Activated naive CD8-positive, alpha-beta T cell treated with anti-CD3 and anti-CD28 coated beads, Interleukin-2, amount 50 U/mL, for 16 hours (primary cell): Measurements from ENCODE around the gene PARP14.
"Not testable (repeated sequence)": the region's sequence is repeated elsewhere in the genome, so short reads cannot be mapped to it uniquely, and the experiment has no call there.

ENCODE experiments used
- DNase-seq: peaks from one replicate; pipeline ENCODE4 v3.0.0-alpha.2; 2020; ENCODE audit warnings: low read depth, low spot score

PARP14 gene

DNA sequence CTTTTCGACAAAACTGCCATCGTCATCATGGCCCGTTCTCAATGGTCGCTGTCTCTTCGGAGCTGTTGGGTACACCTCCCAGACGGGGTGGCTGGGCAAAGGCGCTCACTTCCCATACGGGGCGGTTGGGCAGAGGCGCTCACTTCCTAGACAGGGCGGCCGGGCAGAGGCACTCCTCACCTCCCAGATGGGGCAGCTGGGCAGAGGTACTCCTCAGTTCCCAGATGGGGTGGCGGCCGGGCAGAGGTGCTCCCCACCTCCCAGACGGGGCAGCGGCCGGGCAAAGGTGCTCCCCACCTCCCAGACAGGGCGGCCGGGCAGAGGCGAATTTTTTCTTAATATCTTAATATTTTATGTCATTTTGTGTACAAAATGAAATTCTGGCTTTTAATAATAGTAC, 44.5 kb downstream of the PARP14 start:
- DNase-seq, result no peak

DNA sequence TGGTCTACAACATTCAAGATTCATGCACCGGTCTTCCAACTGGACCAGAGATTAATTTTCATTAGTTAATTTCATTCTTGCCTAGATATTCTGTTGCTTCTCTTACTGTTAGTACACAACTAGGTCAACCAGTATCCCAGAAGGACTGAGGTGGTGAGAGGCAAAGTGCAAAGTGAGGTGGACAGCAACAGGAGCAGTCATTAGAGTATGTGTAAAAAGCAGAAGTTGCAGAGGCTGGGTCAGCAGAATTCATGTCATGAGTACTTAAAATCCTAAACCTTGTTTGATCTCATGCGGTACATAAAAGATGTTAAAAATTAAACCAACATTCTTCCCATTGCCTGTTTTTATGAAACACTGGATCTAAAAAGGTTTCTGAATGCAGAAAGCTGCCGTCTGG, 46.7 kb downstream of the PARP14 start:
- DNase-seq, result no peak

DNA sequence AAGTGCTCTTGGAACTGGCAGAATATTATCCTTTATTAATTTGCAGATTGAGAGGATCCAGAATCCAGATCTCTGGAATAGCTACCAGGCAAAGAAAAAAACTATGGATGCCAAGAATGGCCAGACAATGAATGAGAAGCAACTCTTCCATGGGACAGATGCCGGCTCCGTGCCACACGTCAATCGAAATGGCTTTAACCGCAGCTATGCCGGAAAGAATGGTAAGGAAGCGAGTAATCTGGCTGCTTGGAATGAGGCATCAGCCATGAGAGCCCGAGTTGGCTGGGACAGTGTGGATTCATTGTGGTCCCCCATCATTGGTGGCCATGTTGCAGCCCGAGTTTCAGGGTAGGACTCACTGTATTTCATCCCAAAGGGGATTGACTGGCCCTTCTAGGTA, 47.1 kb downstream of the PARP14 start:
- DNase-seq, result no peak

DNA sequence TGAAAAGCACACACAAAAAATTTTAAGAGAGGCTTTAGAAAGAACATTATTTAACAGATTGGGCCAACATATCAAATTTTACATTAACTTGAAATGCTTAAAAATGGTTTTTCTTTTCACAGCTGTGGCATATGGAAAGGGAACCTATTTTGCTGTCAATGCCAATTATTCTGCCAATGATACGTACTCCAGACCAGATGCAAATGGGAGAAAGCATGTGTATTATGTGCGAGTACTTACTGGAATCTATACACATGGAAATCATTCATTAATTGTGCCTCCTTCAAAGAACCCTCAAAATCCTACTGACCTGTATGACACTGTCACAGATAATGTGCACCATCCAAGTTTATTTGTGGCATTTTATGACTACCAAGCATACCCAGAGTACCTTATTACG, 47.5 kb downstream of the PARP14 start:
- DNase-seq, result no peak

DNA sequence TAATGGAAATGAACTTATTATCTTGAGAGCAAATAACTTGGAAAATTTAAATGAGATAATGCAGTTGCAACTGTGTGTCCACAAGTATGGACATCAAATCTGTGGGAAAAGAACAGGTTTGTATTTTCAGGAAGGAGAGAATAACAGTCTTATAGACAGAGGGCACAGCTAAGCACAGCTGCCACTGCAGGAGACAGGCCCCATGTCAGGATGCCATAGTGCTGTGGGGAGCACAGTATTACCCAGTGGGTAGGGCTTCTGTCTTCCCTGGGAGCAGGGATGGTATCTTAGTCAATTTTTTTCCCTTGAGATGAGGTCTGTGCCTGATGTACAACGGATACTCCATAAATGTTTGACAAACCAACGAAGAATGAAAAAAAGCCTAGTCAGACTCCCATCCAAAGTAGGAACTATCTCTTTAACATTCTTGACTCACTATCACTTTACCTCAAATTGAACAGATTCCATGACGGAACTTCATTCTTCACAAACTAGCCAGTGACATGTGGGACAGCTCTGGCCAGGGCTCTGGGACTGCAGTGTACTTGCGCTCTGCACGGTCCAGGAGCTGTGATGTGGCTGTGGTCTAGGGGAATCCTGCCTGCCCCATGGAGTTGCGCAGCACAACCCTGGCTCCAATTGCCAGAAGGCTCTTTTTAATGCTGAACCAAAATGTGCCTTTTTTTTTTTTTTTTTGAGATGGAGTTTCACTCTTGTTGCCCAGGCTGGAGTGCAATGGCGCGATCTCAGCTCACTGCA, 48.3 kb downstream of the PARP14 start:
- DNase-seq, result no peak

DNA sequence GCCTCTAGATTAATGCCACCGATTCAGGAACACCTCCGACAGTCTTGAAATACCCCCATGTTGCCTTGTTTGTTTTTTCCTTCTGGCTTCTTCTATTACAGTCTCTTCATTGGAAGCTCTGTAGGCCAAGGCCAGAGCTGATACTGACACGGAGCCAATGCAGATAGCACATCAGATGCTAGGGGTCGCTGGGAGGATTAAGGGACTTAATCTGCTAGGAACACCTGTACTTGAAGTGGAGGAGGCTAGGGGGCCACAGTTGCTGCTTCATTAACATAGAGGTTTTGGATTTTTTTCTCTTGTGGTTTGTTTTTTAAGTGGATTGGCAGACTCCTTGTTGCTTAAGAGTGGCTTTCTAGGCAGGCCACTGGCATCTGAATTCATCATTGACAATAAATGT, 49.6 kb downstream of the PARP14 start:
- no peak for DNase-seq

DNA sequence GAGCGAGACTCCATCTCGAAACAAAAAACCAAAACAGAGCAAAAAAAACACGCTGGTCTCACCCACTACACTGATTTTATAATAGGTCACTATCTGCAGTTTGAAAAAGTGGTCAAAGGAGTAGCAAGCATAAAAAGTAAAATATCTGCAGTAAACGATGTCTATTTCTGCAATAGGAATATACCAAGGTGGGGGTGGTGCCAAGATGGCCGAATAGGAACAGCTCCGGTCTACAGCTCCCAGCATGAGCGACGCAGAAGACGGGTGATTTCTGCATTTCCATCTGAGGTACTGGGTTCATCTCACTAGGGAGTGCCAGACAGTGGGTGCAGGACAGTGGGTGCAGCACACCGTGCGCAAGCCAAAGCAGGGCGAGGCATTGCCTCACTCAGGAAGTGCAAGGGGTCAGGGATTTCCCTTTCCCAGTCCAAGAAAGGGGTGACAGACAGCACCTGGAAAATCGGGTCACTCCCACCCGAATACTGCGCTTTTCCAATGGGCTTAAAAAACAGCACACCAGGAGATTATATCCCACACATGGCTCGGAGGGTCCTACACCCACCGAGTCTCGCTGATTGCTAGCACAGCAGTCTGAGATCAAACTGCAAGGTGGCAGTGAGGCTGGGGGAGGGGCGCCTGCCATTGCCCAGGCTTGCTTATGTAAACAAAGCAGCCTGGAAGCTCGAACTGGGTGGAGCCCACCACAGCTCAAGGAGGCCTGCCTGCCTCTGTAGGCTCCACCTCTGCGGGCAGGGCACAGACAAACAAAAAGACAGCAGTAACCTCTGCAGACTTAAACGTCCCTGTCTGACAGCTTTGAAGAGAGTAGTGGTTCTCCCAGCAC, 52.3 kb downstream of the PARP14 start:
- not testable (repeated sequence) for DNase-seq

DNA sequence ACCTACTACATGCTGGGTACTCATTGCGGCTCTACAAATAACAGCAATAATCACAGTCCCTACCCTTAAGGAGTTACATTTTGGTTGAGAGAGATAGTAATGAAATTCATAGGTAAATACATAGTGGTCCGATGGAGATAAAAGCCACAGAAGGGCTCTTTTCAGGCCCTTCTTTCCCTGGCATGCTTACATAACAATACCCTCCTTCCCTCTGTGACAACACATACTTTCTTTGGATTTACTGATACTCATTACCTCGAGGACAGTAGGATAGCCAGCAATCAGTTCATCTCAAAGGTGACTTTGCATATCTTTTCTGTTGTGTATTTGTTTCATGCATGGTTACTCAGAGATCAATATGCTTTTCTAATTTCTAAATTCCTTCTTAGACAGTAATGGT, 58.5 kb downstream of the PARP14 start:
- no peak for DNase-seq

DNA sequence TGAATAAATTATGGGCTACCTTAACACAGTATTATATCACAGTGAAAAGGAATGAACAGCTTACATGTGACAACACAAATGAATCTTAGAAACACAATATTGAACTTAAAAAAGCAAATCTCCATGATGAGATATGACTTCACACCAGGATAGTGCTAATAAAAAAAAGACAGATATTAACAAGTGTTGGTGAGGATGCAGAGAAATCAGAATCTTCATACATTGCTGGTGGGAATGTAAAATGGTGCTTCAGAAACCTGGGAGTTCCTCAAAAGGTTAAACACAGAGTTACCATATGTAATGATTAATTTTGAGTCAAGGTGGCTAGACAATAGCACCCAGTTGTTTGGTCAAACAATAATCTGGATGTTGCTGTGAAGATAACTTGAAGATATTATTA, 61.6 kb downstream of the PARP14 start:
- no peak for DNase-seq

DNA sequence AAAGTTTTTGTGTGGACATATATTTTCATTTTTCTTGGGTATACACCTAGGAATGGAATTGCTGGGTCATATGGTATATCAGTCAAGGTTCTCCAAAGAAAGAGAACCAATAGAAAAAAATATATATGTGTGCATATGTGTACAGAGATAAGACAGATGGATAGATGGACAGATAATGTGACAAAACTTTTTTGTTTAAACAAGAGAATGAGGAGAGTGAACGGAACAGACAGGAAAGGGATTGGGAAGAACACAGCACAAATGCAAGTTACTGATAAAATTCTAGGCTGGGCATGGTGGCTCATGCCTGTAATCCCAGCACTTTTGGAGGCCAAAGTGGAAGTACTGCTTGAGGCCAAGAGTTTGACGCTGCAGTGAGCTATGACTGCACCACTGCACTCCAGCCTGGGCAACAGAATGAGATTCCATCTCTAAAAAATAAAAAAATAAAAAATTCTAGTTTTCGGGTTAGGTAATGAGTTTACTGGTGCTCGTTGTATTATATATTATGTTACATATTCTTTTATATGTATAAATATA, 63.0 kb downstream of the PARP14 start:
- no peak for DNase-seq

DNA sequence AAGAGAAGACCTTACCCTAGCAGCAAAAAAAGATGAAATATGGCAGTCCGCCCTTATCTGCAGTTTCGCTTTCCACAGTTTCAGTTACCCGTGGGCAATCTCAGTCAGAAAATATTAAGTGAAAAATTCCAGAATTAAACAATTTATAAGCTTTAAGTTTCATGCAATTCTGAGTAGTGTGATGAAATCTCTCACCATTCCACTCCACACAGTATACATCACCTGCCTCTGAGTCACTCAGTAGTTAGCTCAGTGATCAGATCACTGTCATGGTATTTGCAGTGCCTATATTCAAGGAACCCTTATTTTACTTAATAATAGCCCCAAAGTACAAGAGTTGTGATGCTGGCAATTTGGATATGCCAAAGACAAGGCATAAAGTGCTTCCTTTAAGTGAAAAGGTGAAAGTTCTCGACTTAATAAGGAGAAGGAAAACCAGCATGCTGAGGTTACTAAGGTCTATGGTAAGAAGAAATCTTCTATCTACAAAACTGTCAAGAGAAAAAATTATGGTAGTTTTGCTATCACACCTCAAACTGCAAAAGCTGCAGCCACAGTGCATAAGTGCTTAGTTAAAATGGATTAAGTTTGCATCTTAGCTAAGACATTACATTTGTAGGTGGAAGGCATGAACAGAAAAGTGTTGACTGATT, 64.9 kb downstream of the PARP14 start:
- no peak for DNase-seq

DNA sequence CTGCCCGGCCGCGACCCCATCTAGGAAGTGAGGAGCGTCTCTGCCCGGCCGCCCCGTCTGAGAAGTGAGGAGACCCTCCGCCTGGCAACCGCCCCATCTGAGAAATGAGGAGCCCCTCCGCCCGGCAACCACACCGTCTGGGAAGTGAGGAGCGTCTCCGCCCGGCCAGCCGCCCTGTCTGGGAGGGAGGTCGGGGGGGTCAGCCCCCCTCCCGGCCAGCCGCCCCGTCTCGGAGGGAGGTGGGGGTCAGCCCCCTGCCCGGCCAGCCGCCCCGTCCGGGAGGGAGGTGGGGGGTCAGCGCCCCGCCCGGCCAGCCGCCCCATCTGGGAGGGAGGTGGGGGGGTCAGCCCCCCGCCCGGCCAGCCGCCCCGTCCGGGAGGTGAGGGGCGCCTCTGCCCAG, 66.7 kb downstream of the PARP14 start:
- not testable (repeated sequence) for DNase-seq

DNA sequence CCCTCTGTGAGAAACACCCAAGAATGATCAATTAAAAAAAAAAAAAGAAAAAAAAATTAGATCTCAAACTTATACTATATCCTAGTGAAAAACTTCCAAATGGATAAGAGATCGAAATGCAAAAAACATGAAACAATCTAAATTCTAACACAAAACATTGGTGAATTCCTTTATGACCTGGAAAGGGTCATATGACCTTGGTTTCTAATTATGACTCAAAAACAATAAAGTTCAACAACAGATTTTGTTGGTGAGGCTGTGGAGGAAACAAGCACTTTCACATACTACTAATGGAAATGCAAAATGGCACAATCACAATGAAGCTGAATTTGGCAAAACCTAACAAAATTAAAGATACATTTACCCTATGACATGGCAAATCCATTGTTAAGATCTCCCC, 67.7 kb downstream of the PARP14 start:
- no peak for DNase-seq

DNA sequence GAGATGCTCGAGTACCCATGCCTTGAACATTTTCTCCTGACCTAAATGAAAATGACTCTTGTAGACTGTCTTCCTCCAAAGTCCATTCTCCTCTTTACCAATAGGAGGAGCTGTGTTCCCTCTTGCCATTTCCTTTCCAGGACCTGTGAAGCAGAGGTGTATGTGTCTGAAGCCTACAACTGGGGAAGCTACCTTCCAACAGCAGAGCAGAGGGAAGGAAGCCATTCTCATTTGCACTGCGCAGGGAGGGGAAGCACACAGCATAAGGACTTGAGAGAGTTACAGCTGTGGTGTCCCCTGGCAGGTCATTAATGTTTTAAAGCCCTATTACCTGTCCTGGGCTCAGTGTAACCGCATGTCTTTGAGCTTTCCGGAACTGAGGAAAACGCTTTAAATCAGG, 74.3 kb downstream of the PARP14 start:
- no peak for DNase-seq

DNA sequence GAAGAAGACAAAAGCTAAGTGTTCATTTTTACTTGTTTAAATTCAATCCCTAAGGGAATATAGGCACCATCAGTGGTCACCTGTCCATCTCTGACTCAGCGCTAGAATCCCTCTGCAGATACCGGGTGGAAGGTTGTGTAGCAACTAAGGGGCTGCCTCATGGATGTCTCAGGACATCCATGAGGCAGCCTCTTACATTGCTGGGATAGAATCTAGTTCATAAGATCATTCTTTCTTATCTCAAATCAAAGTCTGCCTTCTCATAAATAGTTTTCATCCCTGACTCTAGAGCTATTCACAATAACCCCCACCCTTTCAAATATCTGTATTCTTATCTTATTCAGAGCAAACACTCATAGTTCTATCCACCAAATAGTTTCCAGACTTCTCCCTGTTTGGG, 74.9 kb downstream of the PARP14 start:
- no peak for DNase-seq

DNA sequence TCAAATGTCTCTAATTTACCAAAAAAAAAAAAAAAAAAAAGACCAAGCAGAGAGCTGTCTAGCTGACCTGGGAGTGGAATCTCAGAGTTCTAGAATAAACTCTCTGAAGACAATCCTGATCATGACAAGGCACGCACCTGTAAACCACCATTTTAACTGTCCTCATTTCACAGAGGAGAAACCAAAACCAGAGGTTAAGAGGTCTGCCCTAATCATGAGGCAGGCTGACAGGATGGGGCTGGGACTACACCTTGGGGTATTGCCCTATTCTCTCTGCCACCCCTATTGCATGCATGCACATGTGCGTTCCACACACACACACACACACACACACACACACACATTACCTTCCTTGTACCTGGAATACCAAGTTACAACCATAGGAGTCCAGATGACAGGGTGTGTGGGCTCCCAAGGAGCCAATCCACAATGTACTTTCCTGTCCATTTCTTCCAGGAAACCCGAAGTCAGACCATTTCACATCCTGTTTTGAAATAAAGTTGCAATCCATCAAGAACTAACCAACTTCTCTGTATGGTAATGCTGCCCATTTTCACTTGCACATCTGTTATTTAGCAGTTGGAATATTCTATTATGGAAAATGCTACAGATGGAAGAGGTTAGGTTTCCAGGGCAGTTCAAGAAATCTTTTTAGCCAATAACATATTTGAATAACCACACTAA, 78.4 kb downstream of the PARP14 start:
- no peak for DNase-seq

DNA sequence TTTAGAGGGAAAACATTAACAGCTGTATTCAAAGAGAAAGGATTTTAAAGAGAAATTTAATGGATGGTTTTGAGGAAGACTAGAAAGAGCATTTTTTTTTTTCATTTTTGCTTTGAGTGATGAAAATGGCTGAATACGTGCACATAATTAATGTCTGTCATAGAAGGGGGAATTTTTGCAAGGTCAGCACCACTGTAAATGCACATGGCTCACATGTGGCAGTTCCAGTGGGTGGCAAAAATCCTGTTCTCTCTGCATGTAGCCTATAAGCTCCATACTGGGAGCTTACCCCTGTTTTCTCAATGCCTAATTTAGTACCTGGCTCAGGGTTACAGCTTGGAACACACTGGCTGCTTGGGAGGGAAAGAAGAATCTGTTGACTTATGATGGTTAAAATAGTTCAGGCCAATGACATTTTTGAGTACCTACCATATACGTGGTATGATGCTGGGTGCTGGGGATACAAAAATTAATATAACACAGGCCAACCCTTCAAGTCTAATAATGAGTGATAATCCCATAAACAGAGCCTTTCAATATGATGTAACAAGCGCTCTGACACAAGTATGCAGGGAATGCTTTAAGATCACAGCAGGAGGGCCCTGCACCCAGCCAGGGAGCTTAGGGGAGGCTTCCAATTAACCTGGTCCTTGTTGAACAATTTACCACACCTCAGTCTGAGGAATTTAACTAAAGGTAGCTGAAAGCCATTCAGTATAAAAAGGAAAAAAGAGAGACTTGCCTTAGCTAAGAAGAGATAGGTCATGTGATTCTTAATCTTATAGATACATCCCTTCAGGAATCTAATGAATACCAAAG, 80.0 kb downstream of the PARP14 start:
- no peak for DNase-seq

DNA sequence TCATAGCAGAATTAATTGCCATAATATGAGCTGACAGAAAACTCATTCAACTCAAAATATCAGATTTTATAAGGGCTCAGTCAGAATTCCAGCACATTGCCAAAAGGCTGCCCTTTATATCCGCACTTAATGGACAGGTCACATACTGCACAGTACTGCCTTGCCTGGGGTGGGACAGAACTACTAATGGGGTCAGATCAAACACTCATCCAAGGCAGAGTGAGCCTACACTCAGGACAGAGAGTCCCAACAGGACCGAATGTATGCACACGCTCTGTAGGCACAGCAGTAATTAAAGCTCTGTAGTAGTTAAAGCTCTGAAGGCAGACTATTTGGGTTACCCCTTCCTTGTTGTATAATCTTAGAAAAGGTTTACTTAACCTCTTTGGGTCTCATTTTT, 85.8 kb downstream of the PARP14 start:
- no peak for DNase-seq

DNA sequence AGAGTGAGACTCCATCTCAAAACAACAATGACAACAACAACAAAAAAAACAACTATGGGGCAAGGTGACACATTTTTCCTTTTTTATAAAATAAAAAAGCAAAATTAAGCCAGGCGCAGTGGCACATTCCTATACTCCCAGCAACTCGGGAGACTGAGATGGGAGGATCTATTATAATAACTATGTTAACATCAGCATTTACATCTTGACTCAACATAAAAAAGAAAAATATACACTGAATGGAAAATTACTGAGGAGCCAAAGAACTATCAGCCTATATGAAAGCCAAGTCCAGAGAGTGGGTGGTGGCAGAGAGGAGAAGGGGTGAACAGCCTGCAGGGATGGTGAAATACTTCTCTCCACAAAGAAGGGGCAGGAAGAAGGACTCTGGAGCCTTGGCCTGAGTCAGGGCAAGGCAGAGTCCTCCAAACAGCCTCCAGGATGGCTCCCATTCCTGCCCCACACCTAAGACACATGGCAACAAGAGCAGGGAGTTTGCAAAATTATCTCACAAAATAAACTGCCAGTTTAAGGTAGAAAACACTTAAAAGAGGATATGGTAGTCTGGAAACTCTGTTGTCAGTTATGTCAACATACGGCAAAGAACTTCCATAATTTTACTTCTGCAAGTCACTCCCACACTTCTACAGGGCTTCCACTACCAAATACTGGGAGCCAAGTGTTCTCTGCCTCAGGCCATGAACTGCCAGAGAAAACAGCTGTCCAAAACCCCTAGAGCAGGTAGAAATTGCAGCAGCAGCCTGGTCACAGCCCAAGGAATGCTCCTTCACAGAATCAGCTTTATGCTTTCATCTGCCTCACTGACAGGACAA, 87.1 kb downstream of the PARP14 start:
- DNase-seq, result no peak
